Activated naive CD4-positive, alpha-beta T cell treated with anti-CD3 and anti-CD28 coated beads, Interleukin-2, amount 50 U/mL, for 24 hours (primary cell): ENCODE data around the gene CNPPD1.

ENCODE experiments used
- H3K27ac Mint-ChIP-seq: one replicate; pipeline ENCODE4 v1.8.0; 2021; ENCODE audit warnings: mild to moderate bottlenecking, mixed read lengths
- H3K27me3 Mint-ChIP-seq: one replicate; pipeline ENCODE4 v1.8.0; 2021; ENCODE audit warnings: mixed read lengths
- H3K36me3 Mint-ChIP-seq: one replicate; pipeline ENCODE4 v1.8.0; 2021; ENCODE audit warnings: mixed read lengths
- H3K4me1 Mint-ChIP-seq: one replicate; pipeline ENCODE4 v1.8.0; 2021; ENCODE audit warnings: mixed read lengths
- H3K4me3 Mint-ChIP-seq: one replicate; pipeline ENCODE4 v1.8.0; 2021; ENCODE audit warnings: mild to moderate bottlenecking, mixed read lengths
- H3K9me3 Mint-ChIP-seq: one replicate; pipeline ENCODE4 v1.8.0; 2021; ENCODE audit warnings: mixed read lengths

CNPPD1 gene

DNA sequence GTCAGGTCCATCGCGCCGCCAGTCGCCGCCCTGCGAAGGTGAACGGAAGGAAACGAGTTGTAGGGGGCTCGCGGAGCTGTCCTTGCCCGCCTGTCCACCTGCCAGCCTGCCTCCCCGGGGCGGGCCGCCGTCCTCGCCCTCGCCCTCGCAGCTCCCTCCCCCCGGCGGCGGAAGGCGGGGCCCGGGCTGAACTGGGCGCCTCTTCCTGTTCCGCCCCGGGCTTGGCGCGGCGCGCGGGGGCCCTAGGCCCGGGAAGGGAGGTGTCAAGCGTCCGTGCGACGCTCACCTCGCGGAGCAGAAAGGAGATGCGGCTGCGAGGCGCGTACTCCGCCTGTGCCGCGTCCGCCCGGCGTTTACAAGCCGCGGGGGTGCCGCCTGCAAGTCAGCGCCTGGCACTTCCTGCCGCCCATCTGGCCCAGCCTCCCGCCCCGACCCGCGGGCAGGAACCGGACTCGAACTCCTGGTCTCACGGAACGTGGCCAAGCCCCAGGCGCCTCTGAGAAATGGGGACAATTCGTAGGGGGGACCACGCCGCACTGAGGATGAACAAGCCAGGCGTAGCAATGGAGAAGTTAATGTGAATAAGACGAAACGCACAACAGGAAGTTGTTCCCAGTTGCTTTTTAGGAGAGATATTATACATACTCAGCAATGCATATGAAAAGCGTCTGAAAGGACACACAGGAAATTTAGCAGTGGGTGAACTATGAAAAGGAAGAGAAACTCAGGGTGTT is at the start of gene CNPPD1:
CNPPD1 (minus strand) TSS at position 108 of the 734 bp plus-strand sequence; CDS start at position 11, 97 bp downstream.
- H3K4me1 Mint-ChIP-seq: peaks cover 60% of the 10 kb centered on the region
- H3K4me3 Mint-ChIP-seq: peak within 1 kb of the TSS; percentile 99
- H3K27ac Mint-ChIP-seq: peak within 1 kb of the TSS; percentile 98
- peaks cover 10% of the 10 kb centered on the region for H3K36me3 Mint-ChIP-seq
- H3K9me3 Mint-ChIP-seq: no peaks in the 10 kb centered on the region
- no peaks in the 10 kb centered on the region for H3K27me3 Mint-ChIP-seq

DNA sequence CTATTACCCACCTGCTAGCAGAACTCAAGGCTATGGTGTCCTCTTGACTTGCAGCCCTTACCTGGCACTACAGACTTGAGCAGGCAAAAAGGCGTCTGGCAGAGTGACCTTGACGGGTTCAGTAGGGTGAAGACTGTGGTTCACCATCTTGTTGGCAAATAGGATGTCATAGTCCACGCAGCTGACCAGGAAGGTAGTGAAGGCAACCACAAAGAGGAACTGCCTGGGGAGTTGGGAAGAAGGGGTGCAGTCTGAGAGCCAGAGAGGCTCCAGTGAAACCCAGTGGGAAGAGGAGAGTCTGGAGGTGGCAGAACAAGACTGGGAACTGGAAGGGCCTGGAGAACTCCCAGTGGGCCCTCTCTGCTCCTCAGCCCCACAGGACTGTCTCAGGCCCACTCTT is 48.6 kb upstream of the CNPPD1 start:
- no peaks in the 10 kb centered on the region for H3K9me3 Mint-ChIP-seq
- H3K36me3 Mint-ChIP-seq: peaks cover 13% of the 10 kb centered on the region
- no peaks in the 10 kb centered on the region for H3K27me3 Mint-ChIP-seq
- no peak overlapping the region for H3K27ac Mint-ChIP-seq
- no peak overlapping the region for H3K4me3 Mint-ChIP-seq
- H3K4me1 Mint-ChIP-seq: peaks cover 28% of the 10 kb centered on the region

DNA sequence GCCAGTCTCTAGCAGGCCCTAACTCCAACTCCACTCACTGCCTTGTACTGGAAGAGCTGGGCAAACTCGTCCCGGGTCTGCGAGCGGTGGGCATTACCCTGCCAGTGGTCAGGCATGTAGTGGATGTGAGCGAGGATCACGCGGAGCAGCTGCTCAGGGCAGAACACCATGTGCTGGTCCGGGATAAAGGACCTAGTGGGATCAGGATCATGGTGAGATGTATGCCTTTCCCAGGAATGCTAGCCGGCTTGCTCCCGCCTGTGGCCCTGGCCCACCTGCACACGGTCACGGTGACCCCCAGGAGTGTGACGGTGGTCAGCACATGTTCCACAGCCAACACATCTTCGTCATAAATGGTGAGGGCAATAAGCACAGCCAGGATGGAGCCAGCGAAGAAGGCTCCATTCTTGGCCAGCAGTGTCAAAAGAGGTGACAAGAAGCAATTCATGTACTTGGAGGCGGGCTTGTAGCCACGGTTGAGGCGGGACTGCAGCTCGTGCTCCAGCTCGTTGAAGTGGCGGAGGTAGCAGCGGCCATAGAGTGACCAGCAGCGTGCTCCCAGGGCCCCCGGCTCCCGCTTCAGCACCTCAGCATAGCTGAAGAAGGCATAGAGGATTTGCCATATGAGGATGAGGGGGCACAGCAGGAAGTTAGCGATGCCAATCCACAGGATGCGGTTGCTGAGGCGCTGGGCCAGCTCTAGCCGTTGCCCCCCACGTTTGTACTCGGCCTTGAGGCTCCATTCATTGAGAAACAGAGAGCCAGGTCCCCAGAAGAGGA is 47.3 kb upstream of the CNPPD1 start:
- Mint-ChIP-seq H3K27ac (no peak overlapping the region), H3K4me1 (peaks cover 26% of the 10 kb centered on the region), H3K36me3 (peaks cover 15% of the 10 kb centered on the region), H3K27me3 (no peaks in the 10 kb centered on the region), H3K4me3 (no peak overlapping the region), H3K9me3 (no peaks in the 10 kb centered on the region)

DNA sequence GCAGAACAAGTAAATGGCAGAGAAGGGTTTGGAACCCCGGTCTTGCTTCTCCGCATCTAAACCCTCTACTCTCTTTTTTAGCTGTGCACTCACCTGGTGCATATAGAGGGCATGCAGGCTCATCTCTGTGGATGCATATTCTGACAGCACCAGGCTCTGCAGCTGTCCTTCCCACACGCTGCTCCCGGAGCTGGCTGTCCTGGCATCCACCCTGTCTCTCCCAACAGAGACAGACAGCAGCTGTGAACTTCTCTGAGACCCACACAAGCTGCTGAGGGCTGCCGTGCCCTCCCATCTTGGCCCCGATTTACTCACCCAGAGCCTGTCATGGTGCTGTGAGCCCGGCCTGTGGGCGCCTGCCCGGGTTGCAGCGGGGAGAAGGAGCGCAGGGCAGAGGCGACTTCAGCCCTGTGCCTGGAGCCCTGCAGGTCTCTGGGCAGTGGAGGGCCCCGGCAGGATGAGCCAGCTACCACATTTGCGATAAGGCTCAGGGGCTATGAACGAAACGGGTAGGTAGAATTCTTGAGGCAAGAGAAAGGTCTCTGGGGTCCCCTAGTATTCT is 45.3 kb upstream of the CNPPD1 start:
- H3K27me3 Mint-ChIP-seq: no peaks in the 10 kb centered on the region
- peaks cover 15% of the 10 kb centered on the region for H3K36me3 Mint-ChIP-seq
- H3K9me3 Mint-ChIP-seq: no peaks in the 10 kb centered on the region
- no peak overlapping the region for H3K4me3 Mint-ChIP-seq
- peaks cover 19% of the 10 kb centered on the region for H3K4me1 Mint-ChIP-seq
- H3K27ac Mint-ChIP-seq: no peak overlapping the region

DNA sequence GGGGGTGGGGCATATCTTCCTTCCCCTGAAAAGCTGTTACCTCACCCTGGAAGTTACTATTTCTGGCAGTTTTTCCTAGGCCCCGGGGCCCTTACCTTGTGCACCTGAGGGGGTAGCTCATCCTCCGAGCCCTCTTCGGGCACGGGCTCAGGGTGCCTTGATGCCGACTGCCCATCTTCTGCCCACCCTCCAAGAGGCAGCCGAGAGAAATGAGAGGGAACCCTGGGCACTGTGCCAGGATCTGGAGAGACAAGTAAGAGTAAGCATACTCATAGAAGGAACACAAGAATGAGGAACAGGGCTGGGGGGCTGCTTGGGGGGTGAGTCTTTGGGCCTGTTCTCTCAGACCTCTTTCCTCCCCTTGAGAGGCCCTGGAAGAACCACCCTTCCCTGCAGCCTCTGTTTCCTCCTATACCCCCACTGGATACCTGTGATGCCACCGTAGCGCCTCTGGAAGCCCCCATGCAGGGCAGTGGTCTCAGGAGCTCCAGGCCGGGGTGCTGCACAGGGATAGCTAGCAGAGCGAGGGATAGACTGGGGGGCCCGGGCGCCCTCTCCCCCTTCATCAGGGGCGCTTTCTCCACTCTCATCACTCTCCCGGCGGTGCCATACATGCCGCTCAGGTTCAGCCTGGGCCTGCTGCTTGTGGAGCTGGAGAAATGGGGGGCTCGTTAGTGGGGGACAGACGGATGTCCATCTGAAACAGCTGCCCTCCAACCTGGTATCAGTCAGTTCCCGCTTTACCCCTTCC is 44.1 kb upstream of the CNPPD1 start:
- Mint-ChIP-seq H3K27ac (no peak overlapping the region), H3K27me3 (no peaks in the 10 kb centered on the region), H3K36me3 (peaks cover 11% of the 10 kb centered on the region), H3K4me1 (peaks cover 17% of the 10 kb centered on the region), H3K4me3 (no peak overlapping the region), H3K9me3 (no peaks in the 10 kb centered on the region)

DNA sequence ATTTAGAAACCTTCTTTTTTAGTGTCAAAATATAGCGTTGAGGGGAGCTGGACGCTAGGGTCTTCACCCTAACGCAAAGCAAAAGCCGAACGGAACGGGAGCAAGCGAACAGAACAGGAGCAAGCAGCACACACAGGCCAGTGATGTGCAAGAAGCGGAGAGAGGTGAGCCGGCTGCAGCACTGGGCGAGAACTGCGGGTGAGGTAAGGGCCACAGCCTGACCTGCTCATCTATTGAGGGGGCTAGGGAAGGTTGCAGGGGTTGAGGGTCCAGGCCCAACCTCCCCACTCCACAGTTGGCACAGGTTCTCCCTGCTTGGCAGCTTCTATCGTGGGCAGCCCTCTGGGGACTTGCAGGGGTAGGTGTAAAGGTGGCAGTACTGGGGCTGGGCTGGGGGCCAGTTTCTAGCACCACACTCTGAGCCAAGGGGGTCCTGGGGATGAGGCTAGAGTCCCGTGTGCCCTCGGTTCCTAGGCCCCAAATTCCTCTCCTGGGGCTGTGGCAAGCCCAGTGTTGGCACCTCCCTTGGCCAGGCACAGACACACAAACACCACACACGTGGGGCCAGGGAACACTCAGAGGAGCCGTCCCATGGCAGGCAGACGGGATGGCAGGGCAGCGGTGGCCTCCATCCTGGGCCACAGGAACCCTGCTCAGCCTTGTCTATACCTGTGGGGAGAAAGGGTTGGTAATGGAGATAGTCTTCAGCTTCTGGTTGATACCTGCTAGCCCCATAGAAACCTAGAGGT is 43.2 kb upstream of the CNPPD1 start:
- Mint-ChIP-seq H3K9me3 (no peaks in the 10 kb centered on the region), H3K36me3 (peaks cover 10% of the 10 kb centered on the region), H3K4me3 (peak overlapping the region; percentile 79), H3K27me3 (no peaks in the 10 kb centered on the region), H3K27ac (no peak overlapping the region), H3K4me1 (peaks cover 17% of the 10 kb centered on the region)

DNA sequence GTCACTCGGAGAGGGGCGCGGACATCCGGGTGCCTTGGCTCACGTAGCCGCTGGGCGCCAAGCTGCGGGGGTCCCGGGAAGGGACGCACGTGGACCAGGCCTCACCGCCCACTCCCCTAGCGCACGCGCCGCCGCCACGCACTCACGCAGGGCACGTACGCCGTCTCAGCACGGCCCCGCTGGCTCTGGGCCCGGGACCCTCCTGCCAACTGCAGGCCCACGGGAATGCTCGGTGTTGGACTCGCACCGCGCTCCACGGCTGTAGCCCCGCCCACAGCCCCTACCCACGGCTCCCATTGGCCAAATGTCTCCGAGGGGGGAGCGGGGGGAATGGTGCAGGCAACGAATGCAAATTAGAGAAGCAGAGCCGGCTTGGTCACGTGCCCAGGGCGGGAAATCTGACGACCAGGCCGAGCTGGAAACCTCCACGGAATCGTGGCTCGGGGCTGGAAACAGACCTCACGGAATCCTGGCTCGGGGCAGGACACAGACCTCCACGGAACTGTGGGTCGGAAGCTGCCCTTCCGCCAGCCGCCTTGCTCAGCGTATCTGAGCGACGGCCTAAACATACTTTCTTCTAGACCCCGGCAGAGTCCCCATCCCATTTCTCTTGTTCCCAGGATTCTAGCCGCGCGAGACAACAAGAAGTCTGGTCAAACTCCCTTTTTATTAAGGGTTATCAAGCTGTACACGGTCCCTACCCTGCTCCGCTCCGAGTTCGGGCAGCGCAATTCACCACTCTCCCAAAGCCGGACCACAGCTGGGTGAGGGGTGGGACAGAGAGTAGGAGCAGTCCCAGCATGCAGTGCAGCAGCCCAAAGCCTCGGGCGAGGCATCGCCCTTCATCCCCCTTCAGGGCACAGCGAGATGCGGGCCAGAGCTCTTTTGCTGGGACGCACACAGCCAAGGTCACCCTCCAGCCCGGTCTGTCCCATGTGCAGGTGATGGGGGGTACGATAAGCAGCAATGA is 42.3 kb upstream of the CNPPD1 start, which contains the start of gene ABCB6:
ABCB6 (minus strand) TSS at position 227 of the 970 bp plus-strand sequence. CDS start 285 bp downstream, outside the sequence.
- peak within 1 kb of the TSS; percentile 79 for H3K4me3 Mint-ChIP-seq
- H3K4me1 Mint-ChIP-seq: peaks cover 17% of the 10 kb centered on the region
- H3K27ac Mint-ChIP-seq: peak within 1 kb of the TSS; percentile 52
- H3K27me3 Mint-ChIP-seq: no peaks in the 10 kb centered on the region
- H3K9me3 Mint-ChIP-seq: no peaks in the 10 kb centered on the region
- peaks cover 7% of the 10 kb centered on the region for H3K36me3 Mint-ChIP-seq

DNA sequence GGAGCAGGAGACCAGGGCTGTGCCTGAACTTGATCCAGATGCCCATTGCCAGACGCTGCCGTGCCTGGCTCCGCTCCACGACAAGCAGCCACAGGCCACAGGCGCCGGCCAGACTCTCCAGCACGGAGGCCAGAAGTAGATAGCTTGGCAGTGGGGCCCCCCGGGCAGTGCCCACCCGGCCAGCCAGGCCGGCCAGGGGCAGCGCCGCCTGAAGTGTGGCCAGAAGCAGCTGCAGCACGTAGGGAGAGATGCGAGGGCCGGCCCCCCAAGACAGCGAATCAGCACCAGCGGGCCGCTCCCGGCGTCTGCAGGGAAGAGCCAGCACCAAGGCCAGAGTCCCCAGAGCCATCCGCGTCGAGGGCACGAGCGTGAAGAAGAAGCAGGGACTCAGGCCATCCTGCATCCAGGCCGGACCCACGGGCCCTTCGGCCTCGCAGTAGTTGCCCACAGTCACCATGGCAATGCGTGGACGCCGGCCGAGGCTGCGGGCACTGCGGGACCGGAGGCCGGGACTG is 41.5 kb upstream of the CNPPD1 start:
- Mint-ChIP-seq H3K4me1 (peaks cover 17% of the 10 kb centered on the region), H3K27ac (peak overlapping the region; percentile 52), H3K9me3 (no peaks in the 10 kb centered on the region), H3K27me3 (no peaks in the 10 kb centered on the region), H3K4me3 (peak overlapping the region; percentile 79), H3K36me3 (peaks cover 4% of the 10 kb centered on the region)

DNA sequence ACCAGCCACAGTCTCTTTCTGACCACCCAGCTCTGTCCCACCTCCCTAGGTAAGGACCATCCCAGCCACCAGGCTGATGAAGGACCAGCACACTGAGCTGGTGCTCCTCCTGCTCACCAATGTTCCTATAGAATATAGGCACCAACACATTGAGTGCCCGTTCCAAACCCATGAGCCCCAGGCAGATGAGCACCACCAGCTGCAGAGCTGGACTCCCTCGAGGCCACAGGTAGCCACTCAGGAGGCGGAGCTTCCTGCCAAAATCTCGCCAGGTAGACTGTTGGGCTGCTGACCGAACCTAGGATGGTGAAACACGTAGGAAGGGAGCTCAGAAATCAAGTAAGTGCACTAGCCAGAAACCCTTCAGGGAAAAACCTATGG is 39.8 kb upstream of the CNPPD1 start:
- peaks cover 18% of the 10 kb centered on the region for H3K4me1 Mint-ChIP-seq
- H3K4me3 Mint-ChIP-seq: peak overlapping the region; percentile 60

DNA sequence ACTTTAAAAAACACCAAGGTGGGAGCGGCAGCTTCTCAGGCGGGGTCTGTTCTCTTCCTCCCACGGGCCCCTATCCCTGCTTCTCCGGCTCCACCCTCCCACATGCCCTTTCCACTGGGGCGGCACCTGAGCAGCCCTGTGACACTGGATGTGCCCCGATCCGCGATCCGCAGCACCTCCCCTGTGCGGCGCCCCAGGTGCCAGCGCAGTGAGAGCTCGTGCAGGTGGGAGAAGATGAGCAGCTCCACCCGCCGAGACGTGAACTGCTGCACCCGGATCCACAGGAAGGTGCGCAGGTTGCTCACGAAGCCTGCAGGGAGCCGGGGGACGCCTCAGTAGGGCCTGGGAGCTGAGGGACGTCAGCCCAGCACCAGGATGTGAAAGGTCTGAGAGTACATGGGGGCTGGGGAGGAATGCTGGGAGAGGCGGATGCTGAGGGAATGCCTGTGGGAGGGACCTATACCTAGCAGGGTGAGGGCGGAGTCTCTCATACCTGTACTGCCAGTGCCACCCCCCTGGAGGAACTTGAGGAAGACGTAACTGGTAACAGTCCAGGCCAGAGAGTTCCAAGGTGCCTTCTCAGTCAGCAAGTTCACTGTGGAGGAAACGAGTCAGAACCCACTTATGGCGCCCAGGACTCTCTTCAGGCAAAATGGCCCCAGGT is 39.3 kb upstream of the CNPPD1 start:
- Mint-ChIP-seq H3K9me3 (no peaks in the 10 kb centered on the region), H3K36me3 (peaks cover 3% of the 10 kb centered on the region), H3K4me1 (peaks cover 23% of the 10 kb centered on the region), H3K27ac (no peak overlapping the region), H3K4me3 (no peak overlapping the region), H3K27me3 (no peaks in the 10 kb centered on the region)

More for the DNA sequence above, 39.8 kb upstream of the CNPPD1 start:
- Mint-ChIP-seq H3K27ac (no peak overlapping the region), H3K9me3 (no peaks in the 10 kb centered on the region), H3K36me3 (peaks cover 6% of the 10 kb centered on the region), H3K27me3 (no peaks in the 10 kb centered on the region)

DNA sequence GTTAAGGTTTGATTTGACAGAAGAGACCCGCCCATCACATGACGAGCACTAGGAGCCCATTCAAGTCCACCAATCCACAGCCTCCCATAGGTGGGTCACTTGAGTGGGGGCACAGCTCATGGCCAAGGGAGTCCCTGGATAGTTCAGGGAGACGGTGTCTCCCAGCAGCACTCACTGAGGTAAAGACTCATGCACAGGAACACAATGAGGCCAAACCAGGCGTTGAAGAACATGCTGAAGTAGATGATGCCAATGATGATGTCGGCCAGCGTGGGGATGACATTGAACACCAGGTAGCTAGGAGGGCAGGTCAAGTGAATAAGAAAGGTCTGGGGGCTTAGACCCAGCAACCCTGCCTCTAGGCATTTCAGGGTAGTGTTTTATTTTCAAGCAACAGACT is 38.1 kb upstream of the CNPPD1 start:
- Mint-ChIP-seq H3K36me3 (peaks cover 3% of the 10 kb centered on the region), H3K4me3 (no peak overlapping the region), H3K9me3 (no peaks in the 10 kb centered on the region), H3K27ac (no peak overlapping the region), H3K27me3 (no peaks in the 10 kb centered on the region), H3K4me1 (peaks cover 29% of the 10 kb centered on the region)

DNA sequence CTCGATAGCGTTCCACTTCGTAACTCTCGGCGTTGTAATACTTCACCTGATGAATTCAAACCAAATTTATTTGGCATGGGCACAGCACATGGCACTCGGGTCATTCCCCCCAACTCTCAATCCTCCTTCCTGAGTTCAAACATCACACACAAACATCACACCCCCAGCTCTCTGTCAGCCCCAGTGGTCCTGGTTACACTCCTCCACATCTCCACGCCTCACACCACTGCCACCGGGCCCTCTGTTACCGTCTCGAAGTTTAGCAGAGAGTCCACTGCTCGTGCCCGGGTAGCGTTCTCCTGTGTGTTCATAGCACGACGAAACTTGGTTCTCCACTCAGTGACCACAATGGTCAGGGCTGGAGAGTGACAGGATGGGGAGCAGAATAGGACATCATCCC is 37.4 kb upstream of the CNPPD1 start:
- H3K27me3 Mint-ChIP-seq: no peaks in the 10 kb centered on the region
- no peak overlapping the region for H3K27ac Mint-ChIP-seq
- peak overlapping the region; percentile 2 for H3K4me3 Mint-ChIP-seq
- no peaks in the 10 kb centered on the region for H3K9me3 Mint-ChIP-seq
- peaks cover 2% of the 10 kb centered on the region for H3K36me3 Mint-ChIP-seq
- peaks cover 33% of the 10 kb centered on the region for H3K4me1 Mint-ChIP-seq

DNA sequence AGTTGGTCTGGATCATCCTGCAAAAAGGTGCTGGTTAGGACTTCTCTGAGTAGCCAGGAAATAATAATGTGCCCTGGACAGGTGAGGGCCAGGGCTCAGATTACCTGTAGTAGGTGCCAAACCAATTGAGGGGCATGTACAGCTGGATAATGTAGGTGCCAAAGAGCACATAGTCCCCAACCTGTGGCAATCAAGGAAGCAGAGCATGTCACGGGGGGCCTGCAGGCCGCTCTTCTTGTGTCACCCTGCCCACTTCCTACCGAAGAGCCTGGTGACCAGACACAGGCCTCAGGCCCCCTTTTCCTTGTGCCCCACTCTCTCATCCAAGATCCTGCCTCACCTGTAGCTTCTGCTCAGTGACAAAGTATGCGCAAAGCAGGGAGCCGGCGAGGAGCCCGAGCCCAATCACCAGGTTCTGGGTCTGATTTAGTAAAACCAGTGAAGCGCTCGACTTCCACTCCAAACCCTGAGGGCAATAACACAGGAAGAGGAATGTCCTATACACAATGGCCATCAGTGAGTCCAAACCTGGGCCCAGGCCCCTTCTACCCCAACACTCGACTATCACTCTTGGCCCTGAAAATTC is 36.9 kb upstream of the CNPPD1 start:
- peaks cover 34% of the 10 kb centered on the region for H3K4me1 Mint-ChIP-seq
- no peaks in the 10 kb centered on the region for H3K27me3 Mint-ChIP-seq
- no peaks in the 10 kb centered on the region for H3K9me3 Mint-ChIP-seq
- H3K4me3 Mint-ChIP-seq: no peak overlapping the region
- no peak overlapping the region for H3K27ac Mint-ChIP-seq
- H3K36me3 Mint-ChIP-seq: peaks cover 2% of the 10 kb centered on the region
